Adrenal gland (tissue), 5 donors: ENCODE measurements around the gene NBEAL2.

Experiments
- POLR2A ChIP-seq, 2 donors: fragments of 450-650 bp; IDR thresholded peaks; one replicate each; pipeline ENCODE4 v1.6.1; 2017; ENCODE audit warnings: antibody characterized with exemption in 2 of 2, mild to moderate bottlenecking in 2 of 2, moderate library complexity in 1 of 2
- TF ChIP-seq, protein P1 (sequence below), 6 experiments: fragments of 450-650 bp in 4 of 6; fragments of 200-600 bp in 2 of 6; sonication (generic) in 1 of 6; IDR thresholded peaks; 1 replicate in 5 of 6; 2 replicates in 1 of 6; pipeline versions ENCODE4 v1.5.1 to v1.8.0; 2016 to 2021; ENCODE audit warnings: antibody characterized with exemption in 6 of 6, mild to moderate bottlenecking in 2 of 6, moderate library complexity in 1 of 6
- donor health status: DM: no; HTN: no; CAD: no.

DNA sequence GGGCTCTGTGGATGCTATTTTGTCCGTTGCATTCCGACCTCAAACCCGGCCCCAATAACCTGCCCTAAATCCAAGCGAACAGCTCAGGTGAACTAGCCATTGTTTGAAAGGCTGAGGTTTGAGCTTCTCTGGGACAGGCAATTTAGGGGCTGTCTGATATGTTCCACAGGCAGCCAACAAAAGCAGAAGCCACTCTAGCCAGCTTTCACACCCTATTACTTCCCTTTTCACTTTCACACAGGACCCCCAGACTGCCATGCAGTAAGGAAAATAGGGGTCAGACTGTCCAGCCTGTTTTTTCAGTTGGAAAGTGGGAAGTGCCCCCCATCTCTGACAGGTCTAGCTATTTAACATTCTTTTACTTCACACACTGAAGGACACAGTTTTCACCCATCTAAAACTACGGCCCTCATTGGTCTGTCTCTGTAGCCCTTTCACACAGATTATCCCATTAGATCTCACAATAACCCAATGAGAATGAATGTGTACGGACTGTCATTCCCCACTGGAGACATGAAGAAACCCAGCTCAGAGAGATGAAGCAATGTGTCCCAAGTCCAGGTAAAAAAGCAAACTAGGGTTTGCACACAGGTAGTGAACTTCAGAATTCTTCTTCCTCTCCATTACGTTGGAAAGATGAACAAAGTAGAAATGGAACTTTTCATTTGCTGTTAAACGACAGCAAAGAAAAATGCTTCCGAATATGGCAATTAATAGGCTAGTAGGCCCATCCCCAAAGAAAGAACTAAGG lies 4.9 kb upstream of the NBEAL2 start:
- TF ChIP-seq, protein P1, sequence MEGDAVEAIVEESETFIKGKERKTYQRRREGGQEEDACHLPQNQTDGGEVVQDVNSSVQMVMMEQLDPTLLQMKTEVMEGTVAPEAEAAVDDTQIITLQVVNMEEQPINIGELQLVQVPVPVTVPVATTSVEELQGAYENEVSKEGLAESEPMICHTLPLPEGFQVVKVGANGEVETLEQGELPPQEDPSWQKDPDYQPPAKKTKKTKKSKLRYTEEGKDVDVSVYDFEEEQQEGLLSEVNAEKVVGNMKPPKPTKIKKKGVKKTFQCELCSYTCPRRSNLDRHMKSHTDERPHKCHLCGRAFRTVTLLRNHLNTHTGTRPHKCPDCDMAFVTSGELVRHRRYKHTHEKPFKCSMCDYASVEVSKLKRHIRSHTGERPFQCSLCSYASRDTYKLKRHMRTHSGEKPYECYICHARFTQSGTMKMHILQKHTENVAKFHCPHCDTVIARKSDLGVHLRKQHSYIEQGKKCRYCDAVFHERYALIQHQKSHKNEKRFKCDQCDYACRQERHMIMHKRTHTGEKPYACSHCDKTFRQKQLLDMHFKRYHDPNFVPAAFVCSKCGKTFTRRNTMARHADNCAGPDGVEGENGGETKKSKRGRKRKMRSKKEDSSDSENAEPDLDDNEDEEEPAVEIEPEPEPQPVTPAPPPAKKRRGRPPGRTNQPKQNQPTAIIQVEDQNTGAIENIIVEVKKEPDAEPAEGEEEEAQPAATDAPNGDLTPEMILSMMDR (IDR thresholded peaks at IDR 0.05) = no peak
- no peak for TF ChIP-seq POLR2A (IDR thresholded peaks at IDR 0.05)
